ENCODE data around the gene TTYH2. TPM values are rescaled to one million over a fixed set of nuclear protein-coding genes. Genes with fewer than 3 reads are reported as not detected.

Gene TTYH2
- total RNA-seq, 1 experiment from 2014 or later: 5.4 TPM

- Mint-ChIP-seq H3K36me3 (ENCODE audit: insufficient read depth, unreplicated experiment) (no peaks in the 10 kb centered on the region), H3K27me3 (ENCODE audit: insufficient read depth, unreplicated experiment) (peaks cover 10% of the 10 kb centered on the region), H3K4me3 (ENCODE audit: unreplicated experiment) (peak within 1 kb of the TSS; percentile 58), H3K27ac (ENCODE audit: unreplicated experiment) (peak within 1 kb of the TSS; percentile 72), H3K4me1 (ENCODE audit: low read depth, unreplicated experiment) (peaks cover 6% of the 10 kb centered on the region), H3K9me3 (ENCODE audit: unreplicated experiment) (no peaks in the 10 kb centered on the region)
- no peaks in the 10 kb centered on the region for H3K9me3 ChIP-seq
- no peak for TF ChIP-seq CTCF (IDR thresholded peaks at IDR 0.05; ENCODE audit: insufficient read depth in 1 of 2, low read depth in 1 of 2, low read length in 1 of 2, severe bottlenecking in 1 of 2, unreplicated experiment in 1 of 2)
- ChIA-PET CTCF (no interaction called here), POLR2A (no interaction called here)
- no peaks in the 10 kb centered on the region for H3K4me1 ChIP-seq
- no peak within 1 kb of the TSS for H3K4me3 ChIP-seq (ENCODE audit: low read depth, low read length)
- no peaks in the 10 kb centered on the region for H3K36me3 ChIP-seq (ENCODE audit: control insufficient read depth, insufficient read depth, low read length)
- no peaks in the 10 kb centered on the region; the same call in 1 of the 2 replicates for H3K27me3 ChIP-seq (replicated peaks; ENCODE audit: control insufficient read depth, insufficient read depth, low read length)
- BruUV-seq (replicated peaks): no TSS peak
- intact Hi-C loops (cut with micrococcal nuclease; ENCODE audit: unreplicated experiment): no loop called here
- DNase-seq: peak in 1 of 2 experiments; percentile 42
Measured at GRCh38 chr17:74274060-74274708, 60.8 kb downstream of the TTYH2 start, which contains the start of gene DNAI2. DNAI2 (plus strand) TSS chr17:74274234; CDS start chr17:74281818, 7,584 bp downstream.

- H3K36me3 Mint-ChIP-seq (ENCODE audit: insufficient read depth, unreplicated experiment): no peaks in the 10 kb centered on the region
- CTCF ChIA-PET: no interaction called here
- H3K27me3 Mint-ChIP-seq (ENCODE audit: insufficient read depth, unreplicated experiment): peaks cover 10% of the 10 kb centered on the region
- H3K27ac Mint-ChIP-seq (ENCODE audit: unreplicated experiment): peak overlapping the region; percentile 72
- DNase-seq: no peak
- no peak overlapping the region for H3K4me3 Mint-ChIP-seq (ENCODE audit: unreplicated experiment)
- POLR2A ChIA-PET: no interaction called here
- H3K9me3 ChIP-seq: no peaks in the 10 kb centered on the region
- BruUV-seq (replicated peaks): no TSS peak
- no peak for TF ChIP-seq CTCF (IDR thresholded peaks at IDR 0.05; ENCODE audit: insufficient read depth in 1 of 2, low read depth in 1 of 2, low read length in 1 of 2, severe bottlenecking in 1 of 2, unreplicated experiment in 1 of 2)
- no peak overlapping the region for H3K4me3 ChIP-seq (ENCODE audit: low read depth, low read length)
- intact Hi-C loops (cut with micrococcal nuclease; ENCODE audit: unreplicated experiment): no loop called here
- H3K9me3 Mint-ChIP-seq (ENCODE audit: unreplicated experiment): no peaks in the 10 kb centered on the region
- H3K4me1 Mint-ChIP-seq (ENCODE audit: low read depth, unreplicated experiment): peaks cover 6% of the 10 kb centered on the region
- no peaks in the 10 kb centered on the region; the same call in 1 of the 2 replicates for H3K27me3 ChIP-seq (replicated peaks; ENCODE audit: control insufficient read depth, insufficient read depth, low read length)
- H3K4me1 ChIP-seq: no peaks in the 10 kb centered on the region
- H3K36me3 ChIP-seq (ENCODE audit: control insufficient read depth, insufficient read depth, low read length): no peaks in the 10 kb centered on the region
Measured at GRCh38 chr17:74274709-74275340, 61.5 kb downstream of the TTYH2 start.

- DNase-seq: no peak
- H3K27ac Mint-ChIP-seq (ENCODE audit: unreplicated experiment): no peak overlapping the region
- BruUV-seq (replicated peaks): no TSS peak
- ChIA-PET CTCF (no interaction called here), POLR2A (no interaction called here)
- peaks cover 6% of the 10 kb centered on the region for H3K4me1 Mint-ChIP-seq (ENCODE audit: low read depth, unreplicated experiment)
- Histone ChIP-seq H3K4me1 (no peaks in the 10 kb centered on the region), H3K27me3 (replicated peaks; ENCODE audit: control insufficient read depth, insufficient read depth, low read length) (no peaks in the 10 kb centered on the region; the same call in 1 of the 2 replicates), H3K9me3 (no peaks in the 10 kb centered on the region), H3K4me3 (ENCODE audit: low read depth, low read length) (no peak overlapping the region), H3K36me3 (ENCODE audit: control insufficient read depth, insufficient read depth, low read length) (no peaks in the 10 kb centered on the region)
- no peaks in the 10 kb centered on the region for H3K9me3 Mint-ChIP-seq (ENCODE audit: unreplicated experiment)
- no peak overlapping the region for H3K4me3 Mint-ChIP-seq (ENCODE audit: unreplicated experiment)
- H3K27me3 Mint-ChIP-seq (ENCODE audit: insufficient read depth, unreplicated experiment): peaks cover 10% of the 10 kb centered on the region
- H3K36me3 Mint-ChIP-seq (ENCODE audit: insufficient read depth, unreplicated experiment): no peaks in the 10 kb centered on the region
- TF ChIP-seq CTCF (IDR thresholded peaks at IDR 0.05; ENCODE audit: insufficient read depth in 1 of 2, low read depth in 1 of 2, low read length in 1 of 2, severe bottlenecking in 1 of 2, unreplicated experiment in 1 of 2): no peak
- intact Hi-C loops (cut with micrococcal nuclease; ENCODE audit: unreplicated experiment): no loop called here
Measured at GRCh38 chr17:74276051-74276476, 62.7 kb downstream of the TTYH2 start.
